NCI-H510A treated with DMSO at 0.1 percent for 48 hours (cell line): ENCODE measurements around the gene CELF2.
"Not testable (repeated sequence)": the region's sequence is repeated elsewhere in the genome, so short reads cannot be mapped to it uniquely, and the experiment has no call there.

ENCODE experiments used
- DNase-seq: peaks from one replicate; lab custom pipeline; 2025; lab: John Stamatoyannopoulos, UW

The CELF2 gene

DNA sequence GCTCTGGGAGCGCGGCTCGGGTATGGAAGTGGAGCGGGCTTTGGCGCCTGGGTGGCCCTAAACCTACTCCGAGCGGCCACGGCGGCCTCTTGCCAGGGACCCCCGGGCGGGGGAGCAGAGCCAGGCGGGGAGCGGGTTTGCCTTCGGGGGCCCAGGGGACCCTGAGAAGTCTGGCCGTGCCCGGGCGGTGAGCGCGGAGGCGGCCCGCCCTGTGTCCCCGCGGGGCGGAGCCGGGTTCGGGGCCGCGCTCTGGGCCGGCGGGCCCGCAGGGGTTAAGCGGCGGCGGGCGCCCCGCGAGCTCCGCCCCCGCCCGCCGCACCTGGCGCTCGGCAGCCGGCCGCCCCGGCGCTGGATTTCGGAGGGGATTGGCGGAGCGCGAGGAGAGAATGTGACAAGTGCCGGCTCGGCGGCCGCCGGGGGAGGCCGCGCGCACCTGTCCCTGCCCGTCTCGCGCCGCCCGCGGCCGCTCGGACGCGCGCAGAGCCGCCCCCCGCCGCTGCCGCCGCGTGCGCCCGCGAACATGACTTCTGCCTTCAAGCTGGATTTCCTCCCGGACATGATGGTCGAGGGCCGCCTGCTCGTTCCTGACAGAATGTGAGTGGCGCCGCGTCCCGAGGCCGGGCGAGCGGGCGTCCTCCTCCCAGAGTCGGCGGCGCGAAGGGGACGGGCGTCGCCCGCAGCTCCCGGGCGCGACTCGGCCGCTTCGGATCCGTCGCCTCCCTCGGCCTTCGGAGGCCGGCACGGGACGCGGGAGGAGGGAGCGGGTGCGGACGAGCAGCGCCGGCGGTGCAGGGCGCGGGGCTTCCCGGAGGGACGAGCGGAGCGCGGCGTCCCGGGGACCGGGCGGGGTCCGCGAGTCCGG is at the start of gene CELF2:
Gene CELF2, plus strand, starts transcription at position 303 of the 862 bp plus-strand sequence. Its CDS starts 218 bp downstream, at position 521.
- DNase-seq: peak; percentile 0

DNA sequence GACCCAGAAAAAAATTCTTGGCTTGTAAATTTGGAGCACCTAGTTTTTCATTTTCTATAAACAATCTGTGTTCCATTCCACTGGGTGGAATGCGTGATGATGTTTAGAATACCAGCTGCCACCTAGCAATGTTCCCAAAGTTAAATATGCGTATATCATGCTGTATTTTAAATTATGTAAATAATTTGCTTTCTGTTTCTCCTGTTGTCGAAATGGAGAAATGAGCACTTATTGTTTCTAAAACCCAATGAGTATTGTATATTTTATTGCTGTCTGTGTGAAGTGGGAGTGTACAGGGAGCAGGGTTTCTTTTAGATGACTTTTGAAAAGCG is 49.4 kb upstream of the CELF2 start:
- DNase-seq: no peak

DNA sequence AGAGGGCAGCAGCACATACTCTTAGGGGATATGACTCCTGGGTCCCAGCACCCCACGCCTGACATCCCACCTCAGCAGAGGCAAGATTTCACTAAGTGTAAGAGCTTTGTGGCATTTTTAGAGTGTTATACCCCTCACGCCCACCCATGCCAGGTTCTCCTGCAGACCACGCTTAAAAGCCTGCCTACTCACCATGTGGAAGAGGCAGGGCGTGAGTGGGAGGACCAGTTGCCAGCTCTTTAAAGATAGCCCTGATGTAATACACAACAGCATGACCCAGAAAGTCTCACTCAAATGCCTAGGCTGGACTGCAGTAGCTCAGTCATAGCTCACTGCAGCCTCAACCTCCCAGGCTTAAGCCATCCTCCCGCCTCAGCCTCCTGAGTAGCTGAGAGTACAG is 44.4 kb upstream of the CELF2 start:
- DNase-seq: no peak

DNA sequence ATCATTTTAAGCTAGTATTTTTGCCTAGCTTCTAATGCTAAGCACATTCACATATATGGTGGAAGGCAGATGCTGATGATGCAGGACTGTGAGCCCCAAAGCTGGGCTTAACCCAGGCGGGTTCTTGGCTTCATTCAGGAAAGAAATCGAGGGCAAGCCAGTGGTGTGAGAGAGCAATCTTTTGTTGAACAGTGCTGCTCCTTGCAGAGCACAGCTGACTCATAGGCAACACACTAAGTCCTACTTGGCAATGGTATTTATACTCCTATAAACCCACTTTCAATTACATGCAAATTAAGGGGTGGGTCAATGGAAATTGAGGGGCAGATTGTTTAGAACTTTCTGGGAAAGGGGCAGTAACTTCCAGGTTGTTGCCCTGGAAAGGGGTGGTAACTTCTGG is 42.0 kb upstream of the CELF2 start:
- DNase-seq: no peak

DNA sequence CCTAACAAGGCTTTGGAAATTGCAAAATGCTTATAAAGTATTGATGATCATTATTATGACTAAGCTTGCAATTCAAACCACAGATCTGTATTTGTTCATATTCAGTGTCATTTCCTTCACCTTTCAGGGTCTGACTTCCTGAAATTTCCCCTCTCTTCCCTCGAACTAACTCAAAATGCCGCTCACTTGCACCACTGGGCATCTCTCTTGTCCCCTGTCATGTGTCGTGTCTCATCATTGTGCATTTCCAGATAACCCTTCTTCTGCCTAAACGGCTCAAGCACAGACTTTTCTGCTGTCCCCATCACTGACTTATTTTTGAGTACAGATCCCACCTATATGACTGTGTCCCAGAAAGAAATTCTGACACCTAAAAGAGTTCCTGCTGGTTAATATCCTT is 41.0 kb upstream of the CELF2 start:
- no peak for DNase-seq

DNA sequence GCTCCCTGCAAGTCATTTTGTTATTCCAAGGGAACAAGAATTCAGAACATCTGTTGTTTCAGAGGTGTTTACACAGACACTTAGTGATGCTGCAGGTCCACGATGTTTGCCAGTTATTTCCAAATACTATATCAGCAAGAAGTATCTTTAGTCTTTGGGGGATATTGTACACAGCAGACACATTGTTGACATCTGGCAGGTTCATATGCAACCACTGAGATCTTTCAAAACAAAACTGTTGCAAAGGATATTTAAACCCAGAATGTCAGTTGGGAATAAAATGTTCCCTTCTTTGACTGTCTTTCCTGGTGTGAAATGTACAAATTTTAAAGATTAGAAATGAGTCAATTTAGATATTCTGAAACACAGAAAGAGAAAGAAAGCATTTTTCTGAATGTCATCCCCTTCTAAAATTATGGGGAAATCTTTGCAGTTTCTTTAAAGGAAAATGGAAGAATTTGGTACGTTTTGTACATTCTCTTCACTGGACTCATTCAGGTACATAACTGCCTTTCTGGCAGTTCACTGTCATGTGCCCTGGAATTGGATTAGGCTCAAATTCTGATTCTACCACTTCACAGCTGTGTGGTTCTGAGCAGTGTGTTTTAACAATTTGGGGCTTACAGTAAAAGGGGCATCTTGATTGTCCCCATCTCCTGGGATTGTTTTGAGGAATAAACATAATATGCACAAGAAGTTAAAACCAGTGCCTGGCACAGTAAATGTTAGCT is 40.3 kb upstream of the CELF2 start:
- DNase-seq: no peak

DNA sequence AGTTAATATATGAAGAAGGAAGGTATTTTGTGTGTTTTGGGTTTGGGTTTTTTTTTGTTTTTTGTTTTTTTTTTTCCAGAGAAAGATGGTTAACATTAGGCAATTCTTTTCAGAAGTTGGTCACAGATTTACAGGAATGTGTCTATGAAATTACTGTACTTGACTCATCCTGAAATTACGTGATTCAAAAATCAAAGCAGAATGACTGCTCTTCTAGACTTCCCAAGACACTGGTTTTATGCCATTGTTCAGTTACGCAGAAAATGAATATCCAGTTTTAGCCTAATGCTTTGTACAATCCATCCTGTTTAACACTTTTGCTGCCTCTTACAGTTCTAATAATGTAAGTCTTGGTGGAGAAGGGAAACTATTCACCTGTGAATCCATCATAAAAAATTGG is 39.7 kb upstream of the CELF2 start:
- DNase-seq: no peak

DNA sequence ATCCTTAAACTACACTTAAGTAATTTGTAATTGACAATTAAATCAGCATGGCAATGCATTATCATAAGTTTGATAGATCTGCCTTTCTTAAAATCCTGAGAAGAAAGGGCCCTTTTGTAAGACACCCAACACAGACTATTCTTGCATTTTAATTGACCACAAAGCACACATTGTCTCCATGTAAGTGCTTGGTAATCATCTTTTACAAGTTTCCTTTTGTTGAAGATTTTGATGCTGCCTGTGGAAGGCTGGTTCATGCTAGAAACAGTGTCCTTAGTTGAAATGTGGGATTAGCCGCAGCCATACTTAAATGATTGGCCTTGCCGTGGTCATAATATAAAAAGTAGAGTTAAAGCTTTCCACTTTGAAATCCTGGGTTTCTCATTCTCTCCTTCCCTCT is 32.3 kb upstream of the CELF2 start:
- DNase-seq: no peak

DNA sequence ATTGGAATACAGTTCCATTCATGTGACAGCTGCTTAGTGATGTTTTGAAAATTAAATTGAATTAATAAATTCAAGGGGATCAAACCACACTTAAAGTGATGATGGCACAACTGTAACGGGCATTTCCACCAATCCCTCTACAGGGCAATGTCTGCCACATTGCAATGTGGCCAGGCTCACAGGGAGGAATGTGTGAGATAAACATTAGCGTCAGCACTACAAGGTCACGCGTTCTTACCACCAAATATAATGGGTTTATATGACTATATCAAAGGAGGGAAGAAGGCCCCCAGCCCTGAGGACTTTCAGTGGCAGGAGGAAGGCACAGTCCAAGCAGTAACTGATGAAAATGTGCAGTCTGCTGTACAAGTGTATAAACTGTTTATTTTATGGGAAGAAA is 31.1 kb upstream of the CELF2 start:
- no peak for DNase-seq

DNA sequence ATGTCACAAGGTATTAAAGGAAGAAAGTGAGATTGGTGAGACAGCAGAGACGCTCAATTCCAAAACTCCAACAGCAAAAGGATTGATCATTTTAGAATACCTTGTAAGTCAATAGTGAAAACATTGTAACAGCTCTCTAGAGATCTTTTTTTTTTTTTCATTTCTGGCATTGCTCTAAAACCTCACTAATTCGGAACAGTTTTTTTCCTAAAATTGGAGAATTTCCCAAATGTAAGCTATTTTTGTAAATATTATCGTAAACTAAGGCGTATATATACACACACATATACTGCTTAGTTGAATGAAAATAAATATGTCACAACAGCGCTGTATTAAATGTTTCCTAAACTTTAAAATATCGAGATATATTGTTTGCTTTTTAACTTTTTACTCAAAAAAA is 30.6 kb upstream of the CELF2 start:
- no peak for DNase-seq

DNA sequence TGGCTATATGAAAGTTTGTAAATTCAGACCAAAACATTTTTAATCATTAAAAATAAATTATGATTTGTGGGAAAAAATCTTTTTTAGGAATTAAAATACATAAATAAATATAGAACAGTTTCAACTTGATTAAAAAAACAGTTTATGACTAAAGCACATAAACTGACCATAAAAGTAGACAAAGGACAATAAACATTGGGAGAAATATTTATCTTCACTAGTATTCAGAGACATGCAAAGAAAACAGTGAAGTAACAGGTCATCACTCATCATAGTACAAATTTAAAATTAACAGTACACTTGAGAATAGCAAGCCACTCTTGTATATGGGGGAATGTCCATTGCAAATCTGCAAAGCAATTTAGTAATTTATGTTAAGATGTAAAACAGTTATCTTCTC is 28.0 kb upstream of the CELF2 start:
- no peak for DNase-seq

DNA sequence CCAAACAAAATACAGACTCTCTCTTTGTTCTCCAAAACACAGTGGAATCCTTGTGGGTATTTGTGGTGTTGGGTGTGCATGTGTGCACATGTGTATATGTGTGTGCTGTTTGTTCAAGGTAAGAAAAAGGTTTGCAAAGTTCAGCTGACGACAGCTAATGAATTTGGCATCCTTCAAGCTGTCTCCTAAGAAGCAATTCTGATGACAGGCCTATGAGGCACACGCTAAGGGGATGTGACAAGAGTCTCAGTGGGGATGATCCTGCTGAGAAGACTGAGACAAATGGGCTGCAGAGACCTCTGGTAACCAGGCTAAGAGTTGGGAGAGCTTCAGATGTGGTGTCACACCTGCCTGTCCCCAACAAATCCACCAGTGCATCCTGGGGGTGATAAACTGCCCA is 26.5 kb upstream of the CELF2 start:
- no peak for DNase-seq

DNA sequence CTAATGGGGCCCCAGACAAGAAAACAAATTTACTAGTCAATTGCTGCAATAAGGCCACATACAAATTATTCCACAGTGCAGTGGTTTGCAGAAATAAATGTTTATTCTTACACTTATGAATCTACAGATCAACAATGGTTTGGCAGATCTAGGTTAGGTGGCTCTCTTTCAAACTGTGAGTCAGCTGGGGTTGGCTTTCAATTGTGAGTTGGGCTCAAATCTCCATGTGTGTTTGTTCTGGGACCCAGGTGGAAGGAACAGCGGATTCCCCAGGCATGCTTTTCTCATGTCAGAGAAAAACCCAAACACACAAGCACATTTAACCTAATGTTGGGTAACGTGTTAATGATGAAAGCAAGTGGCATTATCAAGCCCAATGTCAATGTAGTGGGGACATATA is 25.6 kb upstream of the CELF2 start:
- no peak for DNase-seq

DNA sequence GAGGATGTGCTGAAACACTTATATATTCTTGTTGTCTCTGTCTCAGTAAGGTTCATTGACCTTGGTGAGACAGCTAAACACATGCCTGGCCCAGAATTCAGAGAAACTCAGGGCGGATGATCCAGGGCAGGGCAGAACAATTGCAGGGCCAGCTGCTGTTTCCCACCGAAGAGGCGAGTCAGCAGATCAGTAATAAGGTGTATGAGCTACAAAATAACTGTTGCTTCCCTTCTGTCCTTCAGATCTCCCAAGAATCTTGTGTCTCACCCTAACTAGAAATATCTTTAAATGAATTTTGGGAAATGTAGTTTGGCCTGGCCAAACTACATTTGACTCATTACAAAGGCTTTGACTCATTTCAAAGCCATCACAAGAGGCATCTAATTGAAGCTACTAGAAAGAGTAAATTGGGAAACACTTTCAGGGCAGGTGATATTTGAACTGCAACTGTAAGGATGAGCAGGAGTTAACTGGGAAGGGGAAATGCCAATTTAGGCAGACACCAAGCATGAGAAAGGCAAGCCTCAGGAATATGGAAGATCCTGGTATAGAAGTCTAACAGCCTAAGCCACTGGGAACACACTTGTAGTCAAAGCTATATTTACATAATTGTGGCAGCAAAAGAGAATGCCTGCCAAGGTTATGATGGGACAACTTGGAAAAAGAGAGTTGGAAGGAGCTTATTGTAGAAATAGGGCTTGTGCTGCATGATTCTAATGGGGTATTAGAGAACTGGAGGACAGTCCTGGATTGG is 24.5 kb upstream of the CELF2 start:
- DNase-seq: no peak

DNA sequence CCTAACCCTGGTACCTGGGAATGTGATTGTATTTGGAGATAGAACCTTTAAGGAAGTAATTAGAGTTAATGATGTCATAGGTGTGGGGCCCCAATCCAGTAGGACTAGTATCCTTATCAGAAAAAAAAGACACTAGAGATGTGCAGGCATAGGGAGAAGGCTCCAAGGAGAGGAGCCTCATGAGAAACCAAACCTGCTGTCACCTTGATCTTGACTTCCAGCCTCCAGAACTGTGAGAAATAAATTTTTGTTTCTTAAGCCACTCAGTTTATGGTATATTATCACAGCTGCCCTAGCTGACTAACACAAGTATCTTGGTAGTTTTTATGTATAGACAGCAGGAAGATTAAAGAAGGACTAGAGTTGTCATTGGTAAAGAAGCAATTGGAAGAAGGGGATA is 23.9 kb upstream of the CELF2 start:
- DNase-seq: no peak

DNA sequence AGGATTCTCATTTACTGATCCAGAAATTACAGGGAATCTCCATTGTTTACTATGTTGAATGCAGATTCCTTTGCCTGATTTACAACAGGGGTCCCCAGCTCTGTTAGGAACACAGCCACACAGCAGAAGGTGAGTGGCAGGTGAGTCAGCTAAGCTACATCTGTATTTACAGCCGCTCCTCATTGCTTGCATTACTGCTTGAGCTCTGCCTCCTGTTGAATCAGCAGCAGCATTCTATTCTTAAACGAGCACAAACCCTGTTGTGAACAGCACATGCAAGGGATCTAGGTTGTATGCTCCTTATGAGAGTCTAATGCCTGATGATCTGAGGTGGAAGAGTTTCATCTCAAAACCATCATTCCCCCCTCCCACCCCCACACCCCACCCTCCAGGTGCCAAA is 23.3 kb upstream of the CELF2 start:
- no peak for DNase-seq

DNA sequence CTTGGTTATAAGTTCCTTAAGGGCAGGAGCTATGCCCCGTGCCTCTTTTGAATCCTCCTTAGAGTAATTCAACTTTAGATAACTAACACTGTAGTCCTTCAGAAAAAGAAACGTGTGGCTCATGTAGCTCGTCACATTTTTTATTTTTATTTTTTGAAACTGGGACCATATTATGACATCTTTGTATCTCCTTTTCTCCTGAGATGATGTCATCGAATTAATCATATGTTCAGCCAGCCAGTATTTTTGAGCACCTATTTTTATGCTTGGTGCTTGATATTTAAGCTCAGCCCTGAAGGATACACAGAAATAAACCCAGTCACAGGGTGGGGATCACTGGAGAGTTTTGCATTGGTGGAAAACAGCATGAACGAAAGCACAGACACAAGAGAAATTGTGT is 22.6 kb upstream of the CELF2 start:
- no peak for DNase-seq

DNA sequence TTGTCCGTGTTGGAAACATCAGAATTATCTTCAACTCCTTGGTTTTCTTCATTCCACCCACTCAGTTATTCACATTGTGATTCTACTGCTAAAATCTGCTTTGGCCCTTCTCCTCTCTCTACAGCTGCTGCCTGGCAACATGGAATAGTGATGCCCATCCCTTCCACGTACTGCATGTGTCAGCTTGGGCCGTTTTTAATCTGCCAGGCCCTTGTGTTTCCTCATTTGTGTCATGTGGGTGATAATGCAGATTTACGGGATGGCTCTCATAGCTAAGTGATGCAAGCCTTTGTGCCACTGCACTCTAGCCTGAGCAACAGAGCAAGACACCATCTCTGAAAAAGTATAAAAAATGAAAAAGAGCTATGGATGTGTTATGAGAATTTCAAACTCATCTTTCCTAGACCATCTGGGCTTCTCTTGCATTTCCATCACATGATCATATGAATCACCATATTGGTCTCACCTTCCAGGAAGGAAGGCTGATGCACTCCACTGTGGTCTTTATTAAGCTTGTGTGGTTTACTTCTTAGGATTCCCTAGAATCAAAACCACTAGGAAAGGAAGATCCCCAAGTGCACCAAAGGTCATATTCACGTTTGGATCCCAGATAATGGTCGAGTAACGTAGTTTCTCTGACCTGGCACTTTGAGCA is 20.6 kb upstream of the CELF2 start:
- no peak for DNase-seq

DNA sequence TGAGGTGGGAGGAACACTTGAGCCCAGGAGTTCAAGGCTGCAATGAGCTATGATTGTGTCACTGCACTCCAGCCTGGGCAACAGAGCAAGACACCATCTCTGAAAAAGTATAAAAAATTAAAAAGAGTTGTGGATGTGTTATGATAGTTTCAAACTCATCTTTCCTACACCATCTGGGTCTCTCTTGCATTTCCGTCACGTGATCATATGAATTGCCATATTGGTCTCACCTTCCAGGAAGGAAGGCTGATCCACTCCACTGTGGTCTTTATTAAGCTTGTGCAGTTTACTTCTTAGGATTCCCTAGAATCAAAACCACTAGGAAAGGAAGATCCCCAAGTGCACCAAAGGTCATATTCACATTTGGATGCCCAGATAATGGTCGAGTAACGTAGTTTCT is 18.2 kb upstream of the CELF2 start:
- not testable (repeated sequence) for DNase-seq

DNA sequence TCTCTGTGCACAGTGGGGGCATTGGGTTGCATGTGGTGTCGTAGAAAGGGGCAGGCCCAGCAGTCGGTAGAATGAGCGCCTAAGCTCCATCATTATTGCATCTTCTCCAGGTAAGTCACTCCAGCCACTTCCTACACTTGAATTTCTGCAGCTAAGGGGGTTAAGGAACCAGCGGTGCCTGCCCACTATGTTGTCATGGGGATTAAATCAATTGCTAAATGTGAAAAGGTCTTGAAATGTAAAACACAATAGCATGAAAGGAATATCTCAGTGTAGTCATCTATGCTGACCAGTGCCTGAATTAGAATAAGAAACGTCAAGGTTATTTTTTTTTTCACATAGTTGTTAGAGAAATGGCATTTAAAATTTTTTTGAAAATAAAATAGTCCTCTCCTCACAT is 15.2 kb upstream of the CELF2 start:
- no peak for DNase-seq

DNA sequence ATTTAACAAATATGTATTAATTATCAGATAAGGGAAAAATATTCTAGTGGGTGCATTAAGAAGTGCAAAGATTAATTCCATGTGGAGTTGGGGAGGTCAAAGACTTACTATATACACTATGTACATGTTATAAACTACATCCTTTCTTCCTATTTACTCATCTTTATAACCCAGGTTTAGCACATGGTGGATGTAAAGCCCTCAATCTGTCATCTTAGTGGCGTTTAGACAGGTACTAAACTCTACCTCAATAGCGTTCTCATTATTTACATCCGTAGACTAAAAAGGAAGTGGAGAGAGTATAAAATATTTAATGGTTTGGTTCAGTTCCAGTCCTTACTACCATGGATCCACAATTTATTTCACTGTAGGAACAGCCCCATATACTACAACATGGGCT is 14.8 kb upstream of the CELF2 start:
- DNase-seq: no peak

DNA sequence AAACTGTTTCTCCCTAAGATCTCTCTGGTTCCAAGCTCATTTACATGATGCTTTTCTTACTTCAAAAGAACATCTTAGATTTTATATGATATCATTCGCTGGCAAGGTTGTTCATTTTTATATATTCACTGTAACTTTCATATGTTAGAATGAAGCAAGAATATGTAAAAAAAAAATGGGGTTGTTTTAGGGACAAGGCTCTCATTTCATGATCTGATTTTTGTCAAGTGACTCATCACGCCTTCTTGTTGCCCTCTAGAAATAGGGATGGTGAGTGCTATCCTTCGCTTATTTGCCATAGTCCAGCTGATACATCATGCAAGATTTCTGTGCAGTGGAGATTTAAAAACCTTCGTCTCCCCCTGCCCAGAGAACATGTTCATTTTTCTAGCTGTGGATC is 14.0 kb upstream of the CELF2 start:
- no peak for DNase-seq
